IPS-18a (cell line): ENCODE results near the gene RNF40.

Experiments
- H3K27ac ChIP-seq: one replicate; pipeline ENCODE4 v1.5.1; 2013; ENCODE audit warnings: low read length
- H3K27me3 ChIP-seq: one replicate; pipeline ENCODE4 v1.6.1; 2013; ENCODE audit warnings: mild to moderate bottlenecking, low read length; ENCODE audit not compliant: control insufficient read depth, insufficient read depth
- H3K36me3 ChIP-seq: one replicate; pipeline ENCODE4 v1.6.1; 2013; ENCODE audit warnings: low read depth, low read length; ENCODE audit not compliant: control insufficient read depth
- H3K4me1 ChIP-seq: one replicate; pipeline ENCODE4 v1.6.1; 2013; ENCODE audit warnings: low read depth, low read length; ENCODE audit not compliant: control insufficient read depth
- H3K4me3 ChIP-seq: one replicate; pipeline ENCODE4 v1.5.1; 2013; ENCODE audit warnings: low read length
- H3K9ac ChIP-seq: one replicate; pipeline ENCODE4 v1.6.1; 2013; ENCODE audit warnings: mild to moderate bottlenecking, low read length, moderate library complexity
- H3K9me3 ChIP-seq: one replicate; pipeline ENCODE4 v1.6.1; 2013; ENCODE audit warnings: low read depth, low read length; ENCODE audit not compliant: control insufficient read depth

RNF40 gene

GRCh38 chr16:30761928-30762902 lies at the start of gene RNF40, which contains the start of gene CFAP119:
TSS of gene RNF40 (plus strand) at chr16:30762322. CDS start at chr16:30762546, 224 bp downstream.
TSS of gene CFAP119 (minus strand) at chr16:30762062. CDS start at chr16:30761748, 314 bp downstream.
- Histone ChIP-seq H3K9ac (peak within 1 kb of the TSS; percentile 72), H3K27ac (peak within 1 kb of the TSS; percentile 63), H3K4me3 (peak within 1 kb of the TSS; percentile 88), H3K27me3 (no peaks in the 10 kb centered on the region), H3K36me3 (peaks cover 41% of the 10 kb centered on the region), H3K4me1 (no peaks in the 10 kb centered on the region), H3K9me3 (no peaks in the 10 kb centered on the region)

DNA sequence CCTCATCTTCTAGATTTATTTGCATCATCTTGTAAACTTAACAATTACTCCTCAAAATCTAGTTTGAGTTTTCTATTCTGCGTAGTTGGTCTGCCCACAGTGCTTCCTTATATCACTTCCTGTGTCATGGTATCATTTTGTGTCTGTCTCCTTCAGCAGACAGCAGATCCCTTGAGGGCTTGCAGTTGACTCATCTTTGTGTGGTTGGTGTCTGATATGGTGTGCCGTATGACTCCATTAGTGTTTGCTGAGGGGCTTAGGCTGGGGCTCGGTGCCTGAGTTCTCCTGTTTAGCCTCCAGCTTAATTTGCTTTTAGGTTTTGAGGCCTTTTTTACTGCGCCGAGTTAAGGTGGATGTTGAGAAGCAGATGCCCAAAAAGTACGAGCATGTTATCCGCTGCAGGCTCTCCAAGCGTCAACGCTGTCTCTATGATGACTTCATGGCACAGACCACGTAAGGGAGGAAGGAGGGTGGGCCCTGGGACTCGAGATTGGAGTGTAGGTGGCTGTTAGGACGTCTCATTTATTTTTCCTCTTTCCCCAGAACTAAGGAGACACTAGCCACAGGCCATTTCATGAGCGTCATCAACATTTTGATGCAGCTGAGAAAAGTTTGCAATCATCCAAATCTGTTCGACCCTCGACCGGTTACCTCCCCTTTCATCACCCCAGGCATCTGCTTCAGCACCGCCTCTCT lies 46.2 kb upstream of the RNF40 start:
- H3K36me3 ChIP-seq = peaks cover 82% of the 10 kb centered on the region
- no peaks in the 10 kb centered on the region for H3K27me3 ChIP-seq
- H3K4me1 ChIP-seq = no peaks in the 10 kb centered on the region
- H3K9me3 ChIP-seq = no peaks in the 10 kb centered on the region
- H3K9ac ChIP-seq = no peak overlapping the region
- no peak overlapping the region for H3K27ac ChIP-seq
- H3K4me3 ChIP-seq = no peak overlapping the region

GRCh38 chr16:30720086-30720485 lies 42.0 kb upstream of the RNF40 start:
- H3K27ac ChIP-seq = no peak overlapping the region
- H3K9ac ChIP-seq = no peak overlapping the region
- no peaks in the 10 kb centered on the region for H3K27me3 ChIP-seq
- no peaks in the 10 kb centered on the region for H3K4me1 ChIP-seq
- no peak overlapping the region for H3K4me3 ChIP-seq
- H3K9me3 ChIP-seq = no peaks in the 10 kb centered on the region
- H3K36me3 ChIP-seq = peaks cover 89% of the 10 kb centered on the region

DNA sequence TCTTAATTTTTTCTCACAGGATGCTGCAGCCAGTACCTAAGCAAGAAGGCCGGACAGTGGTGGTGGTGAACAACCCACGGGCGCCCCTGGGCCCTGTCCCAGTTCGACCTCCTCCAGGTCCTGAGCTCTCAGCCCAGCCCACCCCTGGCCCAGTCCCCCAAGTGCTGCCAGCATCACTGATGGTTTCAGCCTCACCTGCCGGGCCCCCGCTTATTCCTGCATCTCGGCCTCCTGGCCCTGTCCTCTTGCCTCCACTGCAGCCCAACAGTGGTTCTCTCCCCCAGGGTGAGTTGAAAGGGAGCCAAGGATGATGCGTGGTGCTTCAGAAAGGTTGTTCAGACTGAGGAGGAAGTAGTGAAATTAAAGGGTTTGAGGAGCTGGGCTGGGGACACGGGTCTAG lies 41.4 kb upstream of the RNF40 start:
- no peaks in the 10 kb centered on the region for H3K4me1 ChIP-seq
- peaks cover 92% of the 10 kb centered on the region for H3K36me3 ChIP-seq
- no peak overlapping the region for H3K27ac ChIP-seq
- no peaks in the 10 kb centered on the region for H3K9me3 ChIP-seq
- no peaks in the 10 kb centered on the region for H3K27me3 ChIP-seq
- no peak overlapping the region for H3K9ac ChIP-seq
- H3K4me3 ChIP-seq = no peak overlapping the region

- Histone ChIP-seq H3K27ac (no peak overlapping the region), H3K9me3 (no peaks in the 10 kb centered on the region), H3K9ac (no peak overlapping the region), H3K27me3 (no peaks in the 10 kb centered on the region), H3K4me3 (no peak overlapping the region), H3K4me1 (no peaks in the 10 kb centered on the region), H3K36me3 (peaks cover 92% of the 10 kb centered on the region)
These were observed 41.0 kb upstream of the RNF40 start for GRCh38 chr16:30721167-30721566.

GRCh38 chr16:30721606-30722005 lies 40.5 kb upstream of the RNF40 start:
- H3K9ac ChIP-seq = no peak overlapping the region
- no peak overlapping the region for H3K27ac ChIP-seq
- H3K36me3 ChIP-seq = peaks cover 90% of the 10 kb centered on the region
- no peaks in the 10 kb centered on the region for H3K27me3 ChIP-seq
- H3K4me1 ChIP-seq = no peaks in the 10 kb centered on the region
- H3K4me3 ChIP-seq = no peak overlapping the region
- no peaks in the 10 kb centered on the region for H3K9me3 ChIP-seq

GRCh38 chr16:30722443-30722842 lies 39.7 kb upstream of the RNF40 start:
- H3K36me3 ChIP-seq = peaks cover 82% of the 10 kb centered on the region
- H3K9ac ChIP-seq = no peak overlapping the region

GRCh38 chr16:30722916-30723315 lies 39.2 kb upstream of the RNF40 start:
- Histone ChIP-seq H3K27ac (no peak overlapping the region), H3K9ac (no peak overlapping the region), H3K27me3 (no peaks in the 10 kb centered on the region), H3K36me3 (peaks cover 77% of the 10 kb centered on the region), H3K4me1 (peaks cover under 1% of the 10 kb centered on the region), H3K9me3 (no peaks in the 10 kb centered on the region), H3K4me3 (no peak overlapping the region)

More at GRCh38 chr16:30722443-30722842, 39.7 kb upstream of the RNF40 start:
- no peak overlapping the region for H3K27ac ChIP-seq
- H3K9me3 ChIP-seq = no peaks in the 10 kb centered on the region
- H3K4me1 ChIP-seq = no peaks in the 10 kb centered on the region
- no peaks in the 10 kb centered on the region for H3K27me3 ChIP-seq
- no peak overlapping the region for H3K4me3 ChIP-seq

DNA sequence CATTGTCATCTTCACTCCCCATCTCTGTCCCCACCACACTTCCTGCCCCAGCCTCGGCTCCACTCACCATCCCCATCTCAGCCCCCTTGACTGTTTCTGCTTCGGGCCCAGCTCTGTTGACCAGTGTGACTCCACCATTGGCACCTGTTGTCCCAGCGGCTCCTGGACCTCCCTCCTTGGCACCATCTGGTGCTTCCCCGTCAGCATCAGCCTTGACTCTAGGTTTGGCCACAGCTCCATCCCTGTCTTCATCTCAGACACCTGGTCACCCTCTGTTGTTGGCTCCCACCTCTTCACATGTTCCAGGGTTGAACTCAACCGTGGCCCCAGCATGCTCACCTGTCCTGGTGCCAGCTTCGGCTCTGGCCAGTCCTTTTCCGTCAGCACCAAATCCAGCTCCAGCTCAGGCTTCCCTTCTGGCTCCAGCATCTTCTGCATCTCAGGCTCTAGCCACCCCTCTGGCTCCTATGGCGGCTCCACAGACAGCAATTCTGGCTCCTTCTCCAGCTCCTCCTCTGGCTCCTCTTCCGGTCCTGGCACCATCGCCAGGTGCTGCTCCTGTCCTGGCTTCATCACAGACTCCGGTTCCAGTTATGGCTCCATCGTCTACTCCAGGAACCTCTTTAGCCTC lies 38.3 kb upstream of the RNF40 start:
- Histone ChIP-seq H3K36me3 (peaks cover 77% of the 10 kb centered on the region), H3K4me1 (peaks cover 5% of the 10 kb centered on the region), H3K27ac (no peak overlapping the region), H3K4me3 (no peak overlapping the region), H3K9ac (no peak overlapping the region), H3K9me3 (no peaks in the 10 kb centered on the region), H3K27me3 (no peaks in the 10 kb centered on the region)

- Histone ChIP-seq H3K27ac (no peak overlapping the region), H3K9ac (no peak overlapping the region), H3K9me3 (no peaks in the 10 kb centered on the region), H3K36me3 (peaks cover 81% of the 10 kb centered on the region), H3K4me1 (peaks cover 5% of the 10 kb centered on the region), H3K27me3 (no peaks in the 10 kb centered on the region), H3K4me3 (no peak overlapping the region)
These were observed 37.3 kb upstream of the RNF40 start for GRCh38 chr16:30724641-30725417.

- Histone ChIP-seq H3K27ac (no peak overlapping the region), H3K9me3 (no peaks in the 10 kb centered on the region), H3K36me3 (peaks cover 80% of the 10 kb centered on the region), H3K27me3 (no peaks in the 10 kb centered on the region), H3K4me3 (no peak overlapping the region), H3K9ac (no peak overlapping the region), H3K4me1 (peaks cover 5% of the 10 kb centered on the region)
These were observed 36.7 kb upstream of the RNF40 start for GRCh38 chr16:30725418-30725792.
